Ramos (cell line): ENCODE data around the gene TERB1.

ENCODE experiments used
- in situ Hi-C: fragments of 300-500 bp; cut with MboI; formaldehyde crosslinking; loops from one replicate; pipeline ENCODE4 v1.14.3; 2022; ENCODE audit warnings: low sequenced_read_pairs; ENCODE audit not compliant: unreplicated experiment

Gene TERB1

GRCh38 chr16:66714062-66714461 lies 87.3 kb downstream of the TERB1 start:
- in situ Hi-C loops: no loop called here

GRCh38 chr16:66713076-66713475 lies 88.3 kb downstream of the TERB1 start:
- in situ Hi-C loops: no loop called here

GRCh38 chr16:66712512-66712911 lies 88.9 kb downstream of the TERB1 start:
- in situ Hi-C loops: no loop called here

- in situ Hi-C loops: no loop called here
These were observed 89.8 kb downstream of the TERB1 start for GRCh38 chr16:66711581-66711980.

- in situ Hi-C loops: no loop called here
These were observed 94.9 kb downstream of the TERB1 start for GRCh38 chr16:66706506-66706880.

- in situ Hi-C loops: no loop called here
These were observed 95.4 kb downstream of the TERB1 start for GRCh38 chr16:66705790-66706505.
